ENCODE measurements around the gene SH3BGRL. TPM values are rescaled to one million over a fixed set of nuclear protein-coding genes. Genes with fewer than 3 reads are reported as not detected.

SH3BGRL gene
- total RNA-seq, 1 experiment from 2014 or later = 32.4 TPM

DNA sequence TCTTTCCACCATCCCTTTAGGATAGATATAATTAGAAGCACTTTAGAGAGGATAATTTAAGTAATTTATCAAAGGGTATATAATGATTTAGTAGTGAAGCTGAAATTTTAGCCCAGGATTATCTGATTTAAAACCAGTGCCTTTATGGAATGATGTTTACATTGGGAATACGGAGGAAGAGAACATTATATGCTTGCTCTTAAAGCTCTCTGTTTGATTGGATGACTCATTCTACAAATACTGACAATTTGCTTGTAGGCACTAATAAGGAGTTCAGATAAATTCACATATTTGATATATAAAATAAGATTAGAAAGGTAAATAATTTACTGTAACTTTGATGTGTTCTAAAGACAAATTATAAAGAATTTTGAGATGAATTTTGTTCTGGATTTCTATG lies 84.7 kb downstream of the SH3BGRL start:
- H3K4me3 ChIP-seq (replicated peaks in 1 of 2; ENCODE audit: low read depth in 1 of 2, low read length in 2 of 2) = no peak overlapping the region
- no peaks in the 10 kb centered on the region for H3K9me2 ChIP-seq (ENCODE audit: insufficient read depth)
- H3K4me1 ChIP-seq (ENCODE audit: control insufficient read depth in 1 of 2, insufficient read depth in 2 of 2, low read length in 2 of 2) = no peaks in the 10 kb centered on the region
- H4K20me1 ChIP-seq (ENCODE audit: insufficient read depth) = no peaks in the 10 kb centered on the region
- no peak overlapping the region for H3K9ac ChIP-seq (ENCODE audit: low read length)
- intact Hi-C loops (cut with micrococcal nuclease) = no loop called here
- H3K27me3 ChIP-seq (ENCODE audit: insufficient read depth, low read length) = no peaks in the 10 kb centered on the region
- H3K27ac ChIP-seq (ENCODE audit: low read depth, low read length) = no peak overlapping the region
- H3K79me2 ChIP-seq (ENCODE audit: insufficient read depth, low read length) = no peaks in the 10 kb centered on the region
- TF ChIP-seq ATF3 (IDR thresholded peaks at IDR 0.05) = no peak
- TF ChIP-seq ZNF274 (IDR thresholded peaks at IDR 0.05; ENCODE audit: low read depth, low read length) = no peak
- TF ChIP-seq JUND (IDR thresholded peaks at IDR 0.05) = no peak
- no peak for TF ChIP-seq ZFX (IDR thresholded peaks at IDR 0.05)
- no peak for TF ChIP-seq YY1 (IDR thresholded peaks at IDR 0.05; ENCODE audit: extremely low read depth, insufficient replicate concordance, low read depth, low read length)
- no peak for TF ChIP-seq EGR1 (IDR thresholded peaks at IDR 0.05; ENCODE audit: low read depth)
- TF ChIP-seq, protein P1, sequence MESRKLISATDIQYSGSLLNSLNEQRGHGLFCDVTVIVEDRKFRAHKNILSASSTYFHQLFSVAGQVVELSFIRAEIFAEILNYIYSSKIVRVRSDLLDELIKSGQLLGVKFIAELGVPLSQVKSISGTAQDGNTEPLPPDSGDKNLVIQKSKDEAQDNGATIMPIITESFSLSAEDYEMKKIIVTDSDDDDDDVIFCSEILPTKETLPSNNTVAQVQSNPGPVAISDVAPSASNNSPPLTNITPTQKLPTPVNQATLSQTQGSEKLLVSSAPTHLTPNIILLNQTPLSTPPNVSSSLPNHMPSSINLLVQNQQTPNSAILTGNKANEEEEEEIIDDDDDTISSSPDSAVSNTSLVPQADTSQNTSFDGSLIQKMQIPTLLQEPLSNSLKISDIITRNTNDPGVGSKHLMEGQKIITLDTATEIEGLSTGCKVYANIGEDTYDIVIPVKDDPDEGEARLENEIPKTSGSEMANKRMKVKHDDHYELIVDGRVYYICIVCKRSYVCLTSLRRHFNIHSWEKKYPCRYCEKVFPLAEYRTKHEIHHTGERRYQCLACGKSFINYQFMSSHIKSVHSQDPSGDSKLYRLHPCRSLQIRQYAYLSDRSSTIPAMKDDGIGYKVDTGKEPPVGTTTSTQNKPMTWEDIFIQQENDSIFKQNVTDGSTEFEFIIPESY (IDR thresholded peaks at IDR 0.05; ENCODE audit: extremely low read depth, insufficient replicate concordance, low read length) = no peak
- TF ChIP-seq SRF (IDR thresholded peaks at IDR 0.05; ENCODE audit: low read depth) = no peak
- TF ChIP-seq CEBPB (IDR thresholded peaks at IDR 0.05; ENCODE audit: low read depth) = no peak
- no peak for TF ChIP-seq FOSL1 (IDR thresholded peaks at IDR 0.05; ENCODE audit: low read depth)
- TF ChIP-seq EZH2 (IDR thresholded peaks at IDR 0.05) = no peak
- no peak for TF ChIP-seq ELF1 (IDR thresholded peaks at IDR 0.05; ENCODE audit: borderline replicate concordance, low read depth)
- H3K4me2 ChIP-seq (ENCODE audit: low read length) = no peak overlapping the region
- no peaks in the 10 kb centered on the region for H3K36me3 ChIP-seq (ENCODE audit: control insufficient read depth in 1 of 2, insufficient read depth in 2 of 2, low read length in 2 of 2)
- BruUV-seq (replicated peaks) = no TSS peak
- no peak for DNase-seq (ENCODE audit: low read depth, low spot score)
- POLR2A ChIA-PET = no interaction called here
- CTCF ChIA-PET = no interaction called here
- RAD21 ChIA-PET (ENCODE audit: low non-redundant PET in 1 of 2, low total read pairs in 2 of 2, uncharacterized antibody in 2 of 2, unreplicated experiment in 2 of 2) = no interaction called here
- H3K9me3 ChIP-seq (ENCODE audit: control insufficient read depth in 1 of 2, insufficient read depth in 1 of 2, low read depth in 1 of 2, low read length in 2 of 2) = no peaks in the 10 kb centered on the region
- ATAC-seq = no peak
- H2AFZ ChIP-seq (ENCODE audit: low read depth, low read length, poor library complexity, severe bottlenecking) = no peak overlapping the region
